ENCODE results near the gene BLOC1S6.

Gene BLOC1S6

GRCh38 chr15:45588219-45588875 lies 1.2 kb downstream of the BLOC1S6 start:
- no peak for DNase-seq (ENCODE audit: low spot score)

- no peak for DNase-seq (ENCODE audit: low spot score)
Observed at GRCh38 chr15:45589256-45589655, 2.1 kb downstream of the BLOC1S6 start.

GRCh38 chr15:45594319-45594718 lies 7.1 kb downstream of the BLOC1S6 start:
- DNase-seq (ENCODE audit: low spot score): no peak

- no peak for DNase-seq (ENCODE audit: low spot score)
Observed at GRCh38 chr15:45594835-45595530, 7.8 kb downstream of the BLOC1S6 start.

- DNase-seq (ENCODE audit: low spot score): no peak
Observed at GRCh38 chr15:45603881-45604280, 16.7 kb downstream of the BLOC1S6 start.

- no peak for DNase-seq (ENCODE audit: low spot score)
Observed at GRCh38 chr15:45604326-45604725, 17.1 kb downstream of the BLOC1S6 start.

- no peak for DNase-seq (ENCODE audit: low spot score)
Observed at GRCh38 chr15:45606413-45606812, 19.2 kb downstream of the BLOC1S6 start.

GRCh38 chr15:45606841-45607240 lies 19.7 kb downstream of the BLOC1S6 start:
- DNase-seq (ENCODE audit: low spot score): no peak

GRCh38 chr15:45611305-45611704 lies 24.1 kb downstream of the BLOC1S6 start:
- no peak for DNase-seq (ENCODE audit: low spot score)

- no peak for DNase-seq (ENCODE audit: low spot score)
Observed at GRCh38 chr15:45612790-45613415, 25.7 kb downstream of the BLOC1S6 start.

- DNase-seq (ENCODE audit: low spot score): no peak
Observed at GRCh38 chr15:45616901-45617323, 29.7 kb downstream of the BLOC1S6 start.

- no peak for DNase-seq (ENCODE audit: low spot score)
Observed at GRCh38 chr15:45618813-45619212, 31.6 kb downstream of the BLOC1S6 start.

GRCh38 chr15:45628136-45628535 lies 41.0 kb downstream of the BLOC1S6 start:
- no peak for DNase-seq (ENCODE audit: low spot score)

GRCh38 chr15:45630917-45631691 lies 43.9 kb downstream of the BLOC1S6 start:
- no peak for DNase-seq (ENCODE audit: low spot score)

GRCh38 chr15:45631776-45632175 lies 44.6 kb downstream of the BLOC1S6 start:
- no peak for DNase-seq (ENCODE audit: low spot score)

GRCh38 chr15:45634432-45635190 lies 47.4 kb downstream of the BLOC1S6 start, which contains the start of gene SQOR:
Gene SQOR, plus strand, starts transcription at chr15:45635029. Its CDS starts 23,895 bp downstream, at chr15:45658924.
- DNase-seq (ENCODE audit: low spot score): peak; percentile 64

- DNase-seq (ENCODE audit: low spot score): peak; percentile 61
Observed at GRCh38 chr15:45635191-45635638, 48.0 kb downstream of the BLOC1S6 start.

GRCh38 chr15:45635763-45636292 lies 48.6 kb downstream of the BLOC1S6 start:
- DNase-seq (ENCODE audit: low spot score): no peak

GRCh38 chr15:45637141-45637540 lies 50.0 kb downstream of the BLOC1S6 start:
- DNase-seq (ENCODE audit: low spot score): no peak

- peak; percentile 76 for DNase-seq (ENCODE audit: low spot score)
Observed at GRCh38 chr15:45637552-45638033, 50.4 kb downstream of the BLOC1S6 start.

GRCh38 chr15:45640616-45641015 lies 53.4 kb downstream of the BLOC1S6 start:
- DNase-seq (ENCODE audit: low spot score): no peak
